Hematopoietic multipotent progenitor cell (in vitro differentiated cells): ENCODE results near the gene PRKCE. TPM values are rescaled to one million over a fixed set of nuclear protein-coding genes. Genes with fewer than 3 reads are reported as not detected.

Experiments
- DNase-seq, 3 donors: peaks; one replicate each; pipeline ENCODE4 v3.0.0-alpha.2; 2011 to 2015; ENCODE audit warnings: low read depth in 2 of 3, low spot score in 2 of 3
- total RNA-seq: library from RNA; depleted of rRNA; stranded (reverse); fragments of >200 nt; gene quantifications from one replicate; pipeline ENCODE4 v1.2.3, GENCODE V29; 2012

PRKCE gene
- total RNA-seq, 1 donor = 11.8 TPM

DNA sequence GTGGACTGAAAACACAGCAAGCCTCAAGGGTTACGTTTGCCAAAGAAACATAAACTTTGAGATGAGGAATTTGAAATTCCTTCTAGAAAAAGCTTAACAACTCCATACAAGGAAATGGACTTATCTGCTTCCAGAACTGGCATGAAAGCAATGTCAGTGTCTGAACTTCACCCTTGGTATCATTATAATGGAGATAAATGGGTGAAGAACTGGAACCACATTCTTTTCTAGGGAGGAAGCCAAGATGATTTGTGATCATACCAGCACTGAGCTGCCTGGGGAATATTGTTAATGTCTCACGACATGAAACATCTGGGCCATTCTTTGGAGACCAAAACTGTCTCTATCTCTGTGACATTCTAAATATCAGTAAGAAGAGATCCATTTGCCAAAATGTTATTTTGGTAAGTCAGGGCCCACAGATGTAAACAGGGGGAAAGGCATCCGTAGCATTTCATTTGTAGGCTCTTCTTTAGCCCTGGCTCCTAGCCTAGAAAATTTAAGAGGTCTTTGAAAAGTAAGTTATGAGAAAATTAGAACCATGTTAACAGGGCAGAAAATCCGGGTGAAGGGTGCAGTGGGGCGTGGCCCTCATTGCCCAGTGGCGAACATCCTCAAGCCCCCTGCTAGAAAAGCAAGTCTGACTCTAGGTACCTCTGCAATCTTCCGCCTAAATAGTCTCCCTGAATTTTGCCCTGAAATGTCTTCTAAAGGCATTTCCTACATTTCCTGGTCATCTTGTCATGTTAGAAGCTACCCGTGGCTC, 350.4 kb downstream of the PRKCE start:
- no peak for DNase-seq

DNA sequence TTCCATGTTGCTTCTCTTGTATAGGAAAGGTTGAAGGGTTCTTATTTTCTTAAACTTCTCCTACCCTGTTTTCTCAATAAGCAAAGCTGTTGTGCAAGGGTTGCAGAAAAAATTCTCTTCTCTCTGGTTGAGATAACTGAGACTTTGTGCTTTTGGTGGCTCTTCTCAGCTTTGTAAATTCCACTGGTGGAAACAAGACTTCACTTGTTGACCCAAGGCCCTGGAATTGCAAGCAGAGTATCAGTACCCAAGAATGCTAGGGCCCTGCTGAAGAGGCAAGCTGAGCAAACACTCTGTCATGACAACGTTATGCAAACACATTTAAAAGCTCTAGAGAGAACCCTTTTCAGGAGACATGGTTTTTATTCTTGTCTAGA, 351.0 kb downstream of the PRKCE start:
- no peak for DNase-seq

DNA sequence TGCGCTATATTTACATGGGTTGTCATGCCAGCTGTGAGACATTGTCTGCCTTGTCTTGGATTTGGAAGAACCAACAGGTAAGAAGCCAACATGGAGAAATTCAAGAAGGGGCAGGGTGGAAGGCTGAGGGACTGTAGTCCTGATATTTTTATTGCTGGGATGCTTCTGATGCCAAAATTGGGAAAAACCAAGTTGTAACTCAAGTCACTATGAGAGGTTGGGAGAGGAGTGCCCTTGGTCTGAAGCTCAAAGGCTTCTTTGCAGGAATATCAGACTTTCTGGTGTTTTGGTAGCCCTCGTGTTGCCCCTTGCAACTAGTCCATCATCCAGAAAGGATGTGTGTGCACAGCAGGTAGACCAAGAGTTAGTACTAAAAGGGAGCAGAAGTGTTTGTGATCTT, 351.5 kb downstream of the PRKCE start:
- no peak for DNase-seq

- no peak for DNase-seq
Observed at GRCh38 chr2:46003903-46004473, 352.5 kb downstream of the PRKCE start.

- no peak for DNase-seq
Observed at GRCh38 chr2:46006473-46007025, 355.1 kb downstream of the PRKCE start.

- no peak for DNase-seq
Observed at GRCh38 chr2:46007412-46007811, 355.9 kb downstream of the PRKCE start.

- no peak for DNase-seq
Observed at GRCh38 chr2:46008091-46008870, 356.8 kb downstream of the PRKCE start.

- no peak for DNase-seq
Observed at GRCh38 chr2:46009315-46009714, 357.8 kb downstream of the PRKCE start.

DNA sequence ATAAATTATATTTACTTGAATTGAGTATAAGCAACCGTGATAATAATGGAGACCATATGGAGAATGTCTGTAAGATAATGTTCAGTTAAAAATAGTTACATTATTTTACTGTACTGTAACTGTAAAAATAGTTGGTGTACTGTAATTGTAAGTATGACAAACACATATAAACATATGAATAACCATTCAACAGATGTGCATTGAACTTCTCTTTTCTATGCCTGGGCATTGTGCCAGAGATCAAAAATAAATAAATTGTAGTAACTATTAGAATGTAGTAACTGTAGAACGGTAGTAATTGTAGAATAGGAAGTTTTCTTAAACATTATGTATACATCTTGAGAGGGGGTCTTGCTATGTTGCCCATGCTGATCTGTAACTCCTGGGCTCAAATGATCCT, 358.3 kb downstream of the PRKCE start:
- peak in 1 of 3 donors; percentile 36 for DNase-seq

- no peak for DNase-seq
Observed at GRCh38 chr2:46010223-46010924, 358.9 kb downstream of the PRKCE start.

DNA sequence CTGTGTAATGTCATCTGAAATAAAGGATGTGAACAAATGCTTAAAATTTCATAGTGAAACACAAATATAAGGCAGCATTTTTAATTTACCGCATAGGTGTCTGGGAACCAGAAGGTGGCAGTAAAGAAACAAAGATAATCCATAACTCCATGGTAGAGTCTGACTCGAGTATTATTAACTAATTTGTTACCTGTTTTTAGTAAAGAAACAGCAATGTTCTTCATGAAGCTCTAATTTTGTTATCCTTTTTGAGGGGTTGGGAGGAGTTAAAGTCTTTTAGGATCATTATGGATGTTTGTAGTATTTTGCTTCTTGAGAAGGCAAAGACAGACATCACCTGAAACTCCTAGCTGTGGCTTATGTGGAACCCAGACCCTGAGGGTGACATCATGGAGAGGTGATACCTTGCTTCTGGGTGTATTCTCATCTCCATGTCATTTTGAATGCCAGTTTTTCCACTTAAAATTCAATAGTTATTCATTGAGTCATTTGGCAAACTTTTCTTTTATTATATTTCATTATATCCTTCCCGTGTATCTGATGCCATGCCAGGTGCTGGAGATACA, 359.5 kb downstream of the PRKCE start:
- peak in 2 of 3 donors; percentile 16 to 60 for DNase-seq

GRCh38 chr2:46012618-46013240, 361.3 kb downstream of the PRKCE start:
- DNase-seq = no peak

GRCh38 chr2:46013726-46014125, 362.3 kb downstream of the PRKCE start:
- DNase-seq = no peak

- DNase-seq = no peak
Observed at GRCh38 chr2:46014911-46015654, 363.6 kb downstream of the PRKCE start.

DNA sequence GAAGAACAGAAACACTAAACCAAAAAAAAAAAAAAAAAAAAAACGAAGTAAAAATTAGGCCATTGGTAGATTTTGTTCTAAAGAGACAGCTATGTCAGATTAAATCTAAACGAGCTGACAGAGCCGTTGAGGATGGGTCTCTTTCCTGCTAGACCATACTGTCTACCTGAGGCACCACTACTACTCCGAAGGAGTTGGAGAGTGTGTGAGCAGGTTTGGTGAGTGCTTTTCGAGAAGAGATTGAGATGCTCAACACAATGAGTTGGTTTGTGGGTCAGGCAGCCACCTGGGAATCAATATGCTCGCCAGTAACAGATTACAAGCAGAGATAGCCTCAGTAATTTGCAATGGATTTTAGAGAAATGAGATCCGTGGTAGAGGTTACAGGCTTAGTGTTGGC, 364.2 kb downstream of the PRKCE start:
- no peak for DNase-seq

GRCh38 chr2:46016091-46016490, 364.6 kb downstream of the PRKCE start:
- no peak for DNase-seq

- no peak for DNase-seq
Observed at GRCh38 chr2:46018773-46019591, 367.5 kb downstream of the PRKCE start.

GRCh38 chr2:46020416-46020815, 368.9 kb downstream of the PRKCE start:
- DNase-seq = no peak
